Karpas-422 (cell line): ENCODE data around the gene TRIP12. TPM values are rescaled to one million over a fixed set of nuclear protein-coding genes. Genes with fewer than 3 reads are reported as not detected.
"Not testable (repeated sequence)": the region's sequence is repeated elsewhere in the genome, so short reads cannot be mapped to it uniquely, and the experiment has no call there.

Experiments used
- DNase-seq: peaks from one replicate; pipeline ENCODE4 v3.0.0-alpha.2; 2015
- H2AFZ ChIP-seq: fragments of 200-600 bp; sonication (generic); 2 replicates; pipeline ENCODE4 v1.6.1; 2014; ENCODE audit warnings: antibody characterized with exemption, low read length, mixed read lengths
- H3K27ac ChIP-seq: fragments of 200-600 bp; sonication (generic); 2 replicates; pipeline ENCODE4 v1.5.1; 2014; ENCODE audit warnings: mild to moderate bottlenecking, low read length, moderate library complexity
- H3K27me3 ChIP-seq: fragments of 200-600 bp; sonication (generic); 2 replicates; pipeline ENCODE4 v1.6.1; 2014; ENCODE audit warnings: low read length, mixed read lengths
- H3K36me3 ChIP-seq: fragments of 200-600 bp; sonication (generic); 2 replicates; pipeline ENCODE4 v1.6.1; 2014; ENCODE audit warnings: low read length, mixed read lengths; ENCODE audit not compliant: insufficient read depth
- H3K4me1 ChIP-seq: fragments of 200-600 bp; sonication (generic); 2 replicates; pipeline ENCODE4 v1.6.1; 2014; ENCODE audit warnings: mild to moderate bottlenecking, low read length, mixed read lengths
- H3K4me2 ChIP-seq: fragments of 200-600 bp; sonication (generic); 2 replicates; pipeline ENCODE4 v1.6.1; 2014; ENCODE audit warnings: low read length, low read depth, mild to moderate bottlenecking; ENCODE audit not compliant: poor library complexity, severe bottlenecking
- H3K4me3 ChIP-seq: fragments of 200-600 bp; sonication (generic); 2 replicates; pipeline ENCODE4 v1.5.1; 2014; ENCODE audit warnings: mild to moderate bottlenecking, antibody characterized with exemption, low read length, mixed read lengths
- H3K79me2 ChIP-seq: fragments of 200-600 bp; sonication (generic); 2 replicates; pipeline ENCODE4 v1.6.1; 2014; ENCODE audit warnings: mild to moderate bottlenecking, low read length, mixed read lengths
- H3K9ac ChIP-seq: fragments of 200-600 bp; sonication (generic); 2 replicates; pipeline ENCODE4 v1.6.0; 2014; ENCODE audit warnings: low read length
- H3K9me2 ChIP-seq: fragments of 200-600 bp; sonication (generic), shearing (Covaris generic); replicated peaks from 2 replicates; pipeline ENCODE4 v1.6.0; 2014; ENCODE audit warnings: mild to moderate bottlenecking, low read length, moderate library complexity; ENCODE audit not compliant: insufficient read depth
- H3K9me3 ChIP-seq: fragments of 300-700, 200-600 bp; sonication (generic); 2 replicates; pipeline ENCODE4 v1.6.1; 2014; ENCODE audit warnings: low read length, mixed read lengths
- H4K20me1 ChIP-seq: fragments of 200-600 bp; sonication (generic); 2 replicates; pipeline ENCODE4 v1.6.1; 2014; ENCODE audit warnings: mild to moderate bottlenecking, antibody characterized with exemption, low read length, low read depth; ENCODE audit not compliant: insufficient read depth
- total RNA-seq: library from RNA; depleted of rRNA; stranded (reverse); fragments of >200 nt; shearing (Covaris generic); gene quantifications from 2 replicates; pipeline ENCODE4 v1.2.3, GENCODE V29; 2014; ENCODE audit warnings: low replicate concordance

Gene TRIP12
- total RNA-seq, 1 experiment from 2014 or later: 187 TPM

DNA sequence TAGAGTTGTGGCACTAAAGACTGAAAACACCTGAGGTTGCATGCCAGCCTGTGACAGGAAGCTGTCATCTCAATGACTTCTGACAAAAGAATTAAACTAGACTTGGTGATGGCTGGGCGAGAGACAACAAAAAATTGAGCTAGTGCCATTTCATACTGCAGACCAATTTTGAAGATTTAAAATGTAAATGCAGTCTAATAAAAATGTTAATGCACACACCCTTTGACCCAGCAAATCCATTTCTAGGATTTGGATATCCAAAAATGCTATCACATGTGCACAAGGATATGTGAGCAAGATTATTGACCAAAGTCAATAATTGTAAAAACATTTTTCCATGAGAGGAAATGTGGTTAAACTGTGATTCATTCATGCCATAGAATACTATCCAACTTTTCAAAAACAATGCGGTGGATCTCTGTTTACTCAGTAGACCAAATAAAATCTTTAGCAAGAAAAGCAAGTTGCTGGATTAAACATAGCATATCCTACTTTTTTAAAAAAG lies 6.1 kb upstream of the TRIP12 start:
- H3K4me2 ChIP-seq: no peak overlapping the region

GRCh38 chr2:229925201-229925600 lies 3.4 kb upstream of the TRIP12 start:
- Histone ChIP-seq H3K4me2 (no peak overlapping the region), H2AFZ (no peak overlapping the region), H3K79me2 (peaks cover 22% of the 10 kb centered on the region), H4K20me1 (no peaks in the 10 kb centered on the region; the same call in 1 of the 2 replicates), H3K9ac (no peak overlapping the region), H3K27ac (no peak overlapping the region), H3K4me3 (no peak overlapping the region), H3K4me1 (peaks cover 12% of the 10 kb centered on the region), H3K9me3 (no peaks in the 10 kb centered on the region), H3K9me2 (no peaks in the 10 kb centered on the region), H3K27me3 (no peaks in the 10 kb centered on the region), H3K36me3 (no peaks in the 10 kb centered on the region)
- DNase-seq: no peak

More for the DNA sequence above, 6.1 kb upstream of the TRIP12 start:
- Histone ChIP-seq H3K36me3 (no peaks in the 10 kb centered on the region), H4K20me1 (no peaks in the 10 kb centered on the region), H2AFZ (no peak overlapping the region), H3K9ac (no peak overlapping the region), H3K4me1 (peaks cover 8% of the 10 kb centered on the region), H3K9me2 (no peaks in the 10 kb centered on the region), H3K27me3 (no peaks in the 10 kb centered on the region), H3K79me2 (peaks cover 9% of the 10 kb centered on the region), H3K9me3 (no peaks in the 10 kb centered on the region), H3K27ac (no peak overlapping the region), H3K4me3 (no peak overlapping the region)
- no peak for DNase-seq

DNA sequence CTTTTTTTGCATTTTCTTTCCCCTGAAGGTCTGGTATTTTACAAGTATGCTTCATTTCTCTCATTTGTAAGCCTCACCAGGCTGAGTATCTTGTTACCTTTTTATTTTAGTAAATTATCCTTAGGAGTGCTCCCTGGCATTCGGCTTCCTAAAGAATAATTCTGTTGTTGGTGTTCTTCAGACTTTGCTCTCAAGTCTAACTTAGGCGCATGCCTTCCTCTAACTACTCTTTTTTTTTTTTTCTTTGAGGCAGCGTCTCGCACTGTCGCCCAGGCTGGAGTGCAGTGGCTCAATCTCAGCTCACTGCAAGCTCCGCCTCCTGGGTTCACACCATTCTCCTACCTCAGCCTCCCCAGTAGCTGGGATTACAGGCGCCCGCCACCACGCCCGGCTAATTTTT lies 2.7 kb upstream of the TRIP12 start:
- not testable (repeated sequence) for H3K27me3 ChIP-seq, H3K9ac ChIP-seq, H3K27ac ChIP-seq, H3K9me2 ChIP-seq, DNase-seq, H4K20me1 ChIP-seq, H2AFZ ChIP-seq, H3K36me3 ChIP-seq, H3K4me3 ChIP-seq, H3K4me2 ChIP-seq, H3K9me3 ChIP-seq
- peaks cover 19% of the 10 kb centered on the region for H3K4me1 ChIP-seq
- peaks cover 28% of the 10 kb centered on the region for H3K79me2 ChIP-seq

DNA sequence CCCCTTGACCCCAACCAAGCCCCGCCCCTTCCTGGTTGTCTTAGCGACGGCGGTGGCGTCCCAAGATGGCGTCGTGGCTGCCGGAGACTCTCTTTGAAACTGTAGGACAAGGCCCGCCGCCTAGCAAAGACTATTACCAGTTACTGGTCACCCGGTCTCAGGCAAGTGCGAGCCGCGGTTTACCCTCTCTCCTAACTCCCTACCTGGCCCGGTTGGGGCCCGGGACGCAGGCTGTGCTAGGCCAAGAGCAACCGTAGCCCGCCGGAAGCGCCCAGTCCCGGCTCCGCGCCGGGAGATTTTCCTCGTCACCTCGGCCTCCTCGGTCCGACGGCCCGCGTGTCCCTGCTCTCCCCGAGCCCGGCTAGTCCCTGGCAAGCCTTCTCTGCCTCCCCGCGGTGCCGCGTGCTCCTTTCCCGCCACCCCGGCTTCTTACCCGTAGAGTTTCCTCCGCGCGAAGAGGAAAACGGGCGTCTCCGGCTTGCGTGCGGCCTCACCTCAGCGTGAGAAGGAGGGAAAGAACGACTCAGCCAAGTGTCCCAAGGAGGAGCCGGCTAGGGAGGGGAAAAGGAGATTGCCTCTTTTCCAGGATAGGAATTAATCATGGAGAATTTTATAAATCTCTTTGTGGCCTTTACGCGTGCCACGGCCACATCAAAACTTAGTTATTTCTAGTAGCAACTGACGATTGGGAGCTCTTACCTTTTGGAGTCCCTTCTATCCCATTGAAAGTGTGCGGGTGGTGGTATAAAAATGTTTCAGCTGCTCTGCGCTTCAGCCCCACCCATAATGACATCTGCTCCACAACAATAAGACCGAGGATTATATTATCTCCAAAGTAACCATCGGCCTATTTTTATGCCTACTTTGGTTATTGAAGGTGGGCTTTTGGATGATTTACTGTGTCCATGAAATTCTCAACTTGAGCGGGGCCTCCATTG lies 909 bp upstream of the TRIP12 start, which contains the start of gene FBXO36:
Gene FBXO36 (plus strand): TSS at position 55 of the 938 bp plus-strand sequence. CDS start 11 bp downstream, at position 66.
- H3K9me3 ChIP-seq: no peaks in the 10 kb centered on the region
- no peaks in the 10 kb centered on the region for H3K9me2 ChIP-seq
- peaks cover 46% of the 10 kb centered on the region for H3K79me2 ChIP-seq
- H3K36me3 ChIP-seq: peaks cover 11% of the 10 kb centered on the region
- H3K4me3 ChIP-seq: peak within 1 kb of the TSS; percentile 86
- DNase-seq: peak; percentile 94
- H3K9ac ChIP-seq: peak within 1 kb of the TSS; percentile 93
- no peaks in the 10 kb centered on the region for H3K27me3 ChIP-seq
- peak within 1 kb of the TSS; percentile 89 for H3K27ac ChIP-seq
- peak within 1 kb of the TSS; percentile 97 for H3K4me2 ChIP-seq
- peaks cover 22% of the 10 kb centered on the region for H3K4me1 ChIP-seq
- peaks cover 4% of the 10 kb centered on the region; the same call in 1 of the 2 replicates for H4K20me1 ChIP-seq
- peak within 1 kb of the TSS; percentile 97 for H2AFZ ChIP-seq

DNA sequence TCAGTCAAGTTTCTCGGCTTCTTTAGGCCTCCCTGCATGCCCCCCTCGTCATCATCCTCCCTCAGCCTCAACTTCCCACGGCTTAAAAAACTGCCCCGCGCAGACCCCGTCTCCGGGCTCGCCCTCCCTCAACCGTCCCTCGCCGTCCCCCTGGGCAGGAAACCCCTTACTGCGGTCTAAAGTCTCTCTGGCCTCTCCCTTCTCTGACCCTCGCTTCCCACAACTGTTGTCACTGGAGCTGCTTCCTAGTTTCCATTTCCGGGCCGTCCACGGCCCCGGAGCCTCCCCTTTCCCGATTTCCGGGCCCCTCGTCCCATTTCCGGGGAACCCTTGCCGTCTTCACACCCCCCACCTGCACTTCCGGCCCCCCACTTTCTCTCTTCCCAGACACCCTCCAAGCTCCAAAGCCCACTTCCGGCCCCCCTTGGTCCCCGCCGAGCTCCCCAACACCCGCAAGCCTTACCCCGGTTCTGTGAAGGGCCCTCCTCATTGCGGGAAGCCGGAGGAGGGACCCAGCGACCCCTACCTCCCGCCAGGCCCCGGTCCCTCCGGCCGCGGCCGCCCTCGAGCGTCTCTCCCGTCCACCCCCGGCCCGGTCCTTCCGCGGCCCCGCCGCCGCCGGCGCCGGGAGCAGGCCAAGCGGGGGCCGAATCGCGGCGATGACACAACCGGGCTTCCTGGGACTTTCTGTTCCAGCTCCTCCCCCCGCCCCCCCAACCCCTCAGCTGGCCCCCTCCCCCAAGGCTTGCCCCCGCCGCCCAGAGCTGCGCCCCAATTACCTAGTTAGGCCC lies 513 bp downstream of the TRIP12 start:
- Histone ChIP-seq H3K4me1 (peaks cover 19% of the 10 kb centered on the region), H3K79me2 (peaks cover 59% of the 10 kb centered on the region), H3K4me2 (peak overlapping the region; percentile 97), H3K27ac (peak overlapping the region; percentile 89), H3K36me3 (peaks cover 14% of the 10 kb centered on the region), H3K9ac (peak overlapping the region; percentile 93), H4K20me1 (peaks cover 7% of the 10 kb centered on the region; the same call in 1 of the 2 replicates), H2AFZ (0 out of 2 replicates have a peak overlapping the region, but pooled peaks have one; percentile 56), H3K9me2 (no peaks in the 10 kb centered on the region), H3K9me3 (no peaks in the 10 kb centered on the region), H3K27me3 (no peaks in the 10 kb centered on the region), H3K4me3 (peak overlapping the region; percentile 86)
- DNase-seq: peak; percentile 92

GRCh38 chr2:229920011-229920641 lies 1.7 kb downstream of the TRIP12 start:
- no peak overlapping the region for H2AFZ ChIP-seq
- peaks cover 71% of the 10 kb centered on the region for H3K79me2 ChIP-seq
- peak overlapping the region; percentile 86 for H3K4me3 ChIP-seq
- peak overlapping the region; percentile 89 for H3K27ac ChIP-seq
- H3K9ac ChIP-seq: peak overlapping the region; percentile 93
- H3K4me2 ChIP-seq: peak overlapping the region; percentile 97
- no peak for DNase-seq
- no peaks in the 10 kb centered on the region for H3K9me2 ChIP-seq
- H3K36me3 ChIP-seq: peaks cover 14% of the 10 kb centered on the region
- no peaks in the 10 kb centered on the region for H3K27me3 ChIP-seq
- H3K4me1 ChIP-seq: peaks cover 24% of the 10 kb centered on the region
- H4K20me1 ChIP-seq: peaks cover 7% of the 10 kb centered on the region; the same call in 1 of the 2 replicates
- H3K9me3 ChIP-seq: no peaks in the 10 kb centered on the region

DNA sequence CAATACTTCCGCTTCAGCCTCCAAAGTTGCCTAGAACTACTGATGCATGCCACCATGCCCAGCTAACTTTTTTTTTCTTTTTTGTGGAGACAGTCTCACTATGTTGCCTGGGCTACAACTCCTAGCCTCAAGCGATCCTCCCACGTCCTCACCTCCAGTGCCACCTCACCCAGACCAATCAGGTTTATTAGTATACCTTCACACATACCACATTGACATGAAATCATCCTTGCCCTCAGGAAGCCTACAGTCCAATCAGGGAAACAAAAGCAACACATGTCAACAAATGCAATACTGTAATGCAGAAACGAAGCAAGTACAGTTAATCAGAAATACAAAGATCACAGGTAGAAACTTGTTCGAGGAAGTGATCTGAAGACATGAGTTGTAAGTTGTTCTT lies 4.0 kb downstream of the TRIP12 start:
- no peak for DNase-seq
- no peaks in the 10 kb centered on the region for H3K9me2 ChIP-seq
- peaks cover 14% of the 10 kb centered on the region for H3K36me3 ChIP-seq
- no peak overlapping the region for H3K9ac ChIP-seq
- no peaks in the 10 kb centered on the region for H3K9me3 ChIP-seq
- H3K4me3 ChIP-seq: no peak overlapping the region
- H3K27me3 ChIP-seq: no peaks in the 10 kb centered on the region
- peaks cover 7% of the 10 kb centered on the region; the same call in 1 of the 2 replicates for H4K20me1 ChIP-seq
- H3K4me2 ChIP-seq: no peak overlapping the region
- H3K4me1 ChIP-seq: peaks cover 41% of the 10 kb centered on the region
- no peak overlapping the region for H3K27ac ChIP-seq
- peaks cover 86% of the 10 kb centered on the region for H3K79me2 ChIP-seq
- H2AFZ ChIP-seq: no peak overlapping the region
